ENCODE measurements around the gene PAQR4. TPM values are rescaled to one million over a fixed set of nuclear protein-coding genes. Genes with fewer than 3 reads are reported as not detected.

PAQR4 gene
- total and polyA plus RNA-seq, 2 of the 13 experiments (the other 11 are each of a cell fraction or from before 2014, with no cell fraction given) = 15.9 to 24.8 TPM

DNA sequence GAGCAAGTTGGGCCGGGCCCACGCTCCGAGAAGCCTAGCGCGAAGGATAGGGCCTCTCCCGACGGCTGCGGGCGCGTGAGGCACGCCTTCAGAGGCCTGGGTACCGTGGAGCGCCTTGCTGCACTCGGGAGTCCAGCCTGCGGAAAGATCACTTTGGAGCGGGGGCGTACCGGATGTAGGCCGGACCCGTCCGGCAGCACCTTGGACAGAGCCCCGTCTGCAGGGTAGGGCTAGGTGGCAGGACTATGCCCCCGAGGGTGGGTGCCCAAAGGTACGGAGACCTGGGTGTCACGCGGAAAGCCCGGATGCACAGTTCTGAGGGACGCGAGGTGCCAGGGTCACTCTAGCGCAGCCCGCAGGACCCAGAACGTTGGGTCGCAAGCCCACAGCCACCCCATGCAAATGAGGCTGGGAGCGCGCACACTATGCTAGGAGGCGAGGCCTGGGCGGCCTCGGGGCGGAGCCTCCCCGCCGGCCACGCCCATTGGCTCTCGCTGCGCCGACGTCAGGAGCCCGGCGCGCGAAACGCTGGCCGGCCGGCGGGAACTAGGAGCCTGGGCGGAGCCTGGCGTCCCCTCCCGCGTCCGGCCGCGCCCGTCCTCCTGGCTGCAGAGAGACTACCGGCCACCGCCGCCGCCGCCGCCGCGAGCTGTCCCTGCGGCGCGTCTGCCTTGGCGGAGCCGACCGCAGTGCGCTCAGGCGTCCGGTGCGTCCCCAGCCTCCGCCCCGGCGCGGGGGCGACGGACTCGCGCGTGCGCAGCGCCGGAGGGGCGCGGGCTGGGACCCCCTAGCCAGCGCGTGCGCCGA is at the start of gene PAQR4 (continued):
- TF ChIP-seq, protein P1, sequence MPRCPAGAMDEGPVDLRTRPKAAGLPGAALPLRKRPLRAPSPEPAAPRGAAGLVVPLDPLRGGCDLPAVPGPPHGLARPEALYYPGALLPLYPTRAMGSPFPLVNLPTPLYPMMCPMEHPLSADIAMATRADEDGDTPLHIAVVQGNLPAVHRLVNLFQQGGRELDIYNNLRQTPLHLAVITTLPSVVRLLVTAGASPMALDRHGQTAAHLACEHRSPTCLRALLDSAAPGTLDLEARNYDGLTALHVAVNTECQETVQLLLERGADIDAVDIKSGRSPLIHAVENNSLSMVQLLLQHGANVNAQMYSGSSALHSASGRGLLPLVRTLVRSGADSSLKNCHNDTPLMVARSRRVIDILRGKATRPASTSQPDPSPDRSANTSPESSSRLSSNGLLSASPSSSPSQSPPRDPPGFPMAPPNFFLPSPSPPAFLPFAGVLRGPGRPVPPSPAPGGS (CRISPR knock-in tag; IDR thresholded peaks at IDR 0.05) = peak; percentile 85
- TF ChIP-seq ZNF569 (CRISPR knock-in tag; IDR thresholded peaks at IDR 0.05; ENCODE audit: borderline replicate concordance) = no peak; the same call in 1 of the 2 replicates
- TF ChIP-seq ZNF138 (CRISPR knock-in tag; IDR thresholded peaks at IDR 0.05; ENCODE audit: low read depth) = peak; percentile 95; the same call in 1 of the 2 replicates
- peak; percentile 32; the same call in 1 of the 2 replicates for TF ChIP-seq NR2F6 (IDR thresholded peaks at IDR 0.05)
- TF ChIP-seq NR2F6 (CRISPR knock-in tag; IDR thresholded peaks at IDR 0.05) = peak; percentile 8; the same call in 1 of the 2 replicates
- peak; percentile 83; the same call in 1 of the 2 replicates for TF ChIP-seq CCDC6 (CRISPR knock-in tag; IDR thresholded peaks at IDR 0.05)
- peak; percentile 41; the same call in 1 of the 2 replicates for TF ChIP-seq SP2 (CRISPR knock-in tag; IDR thresholded peaks at IDR 0.05)
- TF ChIP-seq MBNL3 (CRISPR knock-in tag; conservative IDR thresholded peaks at IDR 0.05) = no peak
- peak; percentile 59; the same call in 1 of the 2 replicates for TF ChIP-seq POLR2G (IDR thresholded peaks at IDR 0.05; ENCODE audit: low read depth, low read length)
- peak; percentile 74; the same call in 1 of the 2 replicates for TF ChIP-seq ZNF251 (CRISPR knock-in tag; IDR thresholded peaks at IDR 0.05)
- TF ChIP-seq SIN3A (IDR thresholded peaks at IDR 0.05; ENCODE audit: borderline replicate concordance, low read depth, low read length) = peak; percentile 98
- TF ChIP-seq FOXA1 (IDR thresholded peaks at IDR 0.05) = no peak
- 0 out of 2 replicates have a peak, but pooled peaks have one; percentile 2 for TF ChIP-seq FOXA1 (CRISPR knock-in tag; IDR thresholded peaks at IDR 0.05)
- TF ChIP-seq ZSCAN22 (CRISPR knock-in tag; IDR thresholded peaks at IDR 0.05) = peak; percentile 81; the same call in 1 of the 2 replicates
- TF ChIP-seq, protein P2, sequence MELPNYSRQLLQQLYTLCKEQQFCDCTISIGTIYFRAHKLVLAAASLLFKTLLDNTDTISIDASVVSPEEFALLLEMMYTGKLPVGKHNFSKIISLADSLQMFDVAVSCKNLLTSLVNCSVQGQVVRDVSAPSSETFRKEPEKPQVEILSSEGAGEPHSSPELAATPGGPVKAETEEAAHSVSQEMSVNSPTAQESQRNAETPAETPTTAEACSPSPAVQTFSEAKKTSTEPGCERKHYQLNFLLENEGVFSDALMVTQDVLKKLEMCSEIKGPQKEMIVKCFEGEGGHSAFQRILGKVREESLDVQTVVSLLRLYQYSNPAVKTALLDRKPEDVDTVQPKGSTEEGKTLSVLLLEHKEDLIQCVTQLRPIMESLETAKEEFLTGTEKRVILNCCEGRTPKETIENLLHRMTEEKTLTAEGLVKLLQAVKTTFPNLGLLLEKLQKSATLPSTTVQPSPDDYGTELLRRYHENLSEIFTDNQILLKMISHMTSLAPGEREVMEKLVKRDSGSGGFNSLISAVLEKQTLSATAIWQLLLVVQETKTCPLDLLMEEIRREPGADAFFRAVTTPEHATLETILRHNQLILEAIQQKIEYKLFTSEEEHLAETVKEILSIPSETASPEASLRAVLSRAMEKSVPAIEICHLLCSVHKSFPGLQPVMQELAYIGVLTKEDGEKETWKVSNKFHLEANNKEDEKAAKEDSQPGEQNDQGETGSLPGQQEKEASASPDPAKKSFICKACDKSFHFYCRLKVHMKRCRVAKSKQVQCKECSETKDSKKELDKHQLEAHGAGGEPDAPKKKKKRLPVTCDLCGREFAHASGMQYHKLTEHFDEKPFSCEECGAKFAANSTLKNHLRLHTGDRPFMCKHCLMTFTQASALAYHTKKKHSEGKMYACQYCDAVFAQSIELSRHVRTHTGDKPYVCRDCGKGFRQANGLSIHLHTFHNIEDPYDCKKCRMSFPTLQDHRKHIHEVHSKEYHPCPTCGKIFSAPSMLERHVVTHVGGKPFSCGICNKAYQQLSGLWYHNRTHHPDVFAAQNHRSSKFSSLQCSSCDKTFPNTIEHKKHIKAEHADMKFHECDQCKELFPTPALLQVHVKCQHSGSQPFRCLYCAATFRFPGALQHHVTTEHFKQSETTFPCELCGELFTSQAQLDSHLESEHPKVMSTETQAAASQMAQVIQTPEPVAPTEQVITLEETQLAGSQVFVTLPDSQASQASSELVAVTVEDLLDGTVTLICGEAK (IDR thresholded peaks at IDR 0.05) = no peak
- TF ChIP-seq, protein P2 (CRISPR knock-in tag; IDR thresholded peaks at IDR 0.05) = peak; percentile 93
- TF ChIP-seq, protein P3, sequence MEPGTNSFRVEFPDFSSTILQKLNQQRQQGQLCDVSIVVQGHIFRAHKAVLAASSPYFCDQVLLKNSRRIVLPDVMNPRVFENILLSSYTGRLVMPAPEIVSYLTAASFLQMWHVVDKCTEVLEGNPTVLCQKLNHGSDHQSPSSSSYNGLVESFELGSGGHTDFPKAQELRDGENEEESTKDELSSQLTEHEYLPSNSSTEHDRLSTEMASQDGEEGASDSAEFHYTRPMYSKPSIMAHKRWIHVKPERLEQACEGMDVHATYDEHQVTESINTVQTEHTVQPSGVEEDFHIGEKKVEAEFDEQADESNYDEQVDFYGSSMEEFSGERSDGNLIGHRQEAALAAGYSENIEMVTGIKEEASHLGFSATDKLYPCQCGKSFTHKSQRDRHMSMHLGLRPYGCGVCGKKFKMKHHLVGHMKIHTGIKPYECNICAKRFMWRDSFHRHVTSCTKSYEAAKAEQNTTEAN (CRISPR knock-in tag; conservative IDR thresholded peaks at IDR 0.05) = peak; percentile 92
- TF ChIP-seq SMARCC2 (IDR thresholded peaks at IDR 0.05) = no peak
- no peak for TF ChIP-seq ONECUT2 (CRISPR knock-in tag; IDR thresholded peaks at IDR 0.05)
